SK-N-DZ (cell line): ENCODE results near the gene CLTC. TPM values are rescaled to one million over a fixed set of nuclear protein-coding genes. Genes with fewer than 3 reads are reported as not detected.
"Not testable (repeated sequence)": the region's sequence is repeated elsewhere in the genome, so short reads cannot be mapped to it uniquely, and the experiment has no call there.

Experiments used
- DNase-seq: peaks from one replicate; pipeline ENCODE4 v3.0.0-alpha.2; 2015; ENCODE audit warnings: low spot score
- polyA plus RNA-seq, 2 experiments: library from polyadenylated mRNA; depleted of rRNA; stranded (reverse); fragments of >200 nt; gene quantifications; 2 replicates each; pipeline ENCODE4 v1.2.3, GENCODE V29; 2014

Gene CLTC
- polyA plus RNA-seq (2014; cell fraction: cytosol; rRNA removed), result 200 and 233 TPM in 2 replicates
- polyA plus RNA-seq (2014; cell fraction: nucleus; rRNA removed), result 110 and 111 TPM in 2 replicates

GRCh38 chr17:59619298-59620063 is at the start of gene CLTC:
CLTC (plus strand) TSS chr17:59619895; CDS start chr17:59620132, 237 bp downstream.
- peak; percentile 99 for DNase-seq

GRCh38 chr17:59572301-59572924 is 47.3 kb upstream of the CLTC start:
- no peak for DNase-seq

GRCh38 chr17:59584168-59584567 is 35.5 kb upstream of the CLTC start:
- not testable (repeated sequence) for DNase-seq

DNA sequence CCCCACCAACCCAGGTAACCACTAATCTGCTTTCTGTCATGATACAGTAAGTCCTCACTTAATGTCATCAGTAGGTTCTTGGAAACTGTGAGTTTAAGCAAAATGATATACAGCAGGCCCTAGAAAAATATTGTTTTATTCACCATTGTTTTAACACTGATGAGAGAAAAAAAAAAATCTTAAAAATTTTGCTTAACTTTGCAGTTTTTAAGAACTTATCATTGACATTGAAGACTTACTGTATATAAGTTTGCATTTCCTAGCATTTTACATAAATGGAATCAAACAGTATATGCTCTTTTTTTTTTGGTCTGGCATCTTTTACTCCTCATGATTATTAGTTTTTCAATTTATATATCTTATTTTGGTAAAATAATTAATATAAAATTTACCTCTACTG is 19.5 kb upstream of the CLTC start:
- no peak for DNase-seq

DNA sequence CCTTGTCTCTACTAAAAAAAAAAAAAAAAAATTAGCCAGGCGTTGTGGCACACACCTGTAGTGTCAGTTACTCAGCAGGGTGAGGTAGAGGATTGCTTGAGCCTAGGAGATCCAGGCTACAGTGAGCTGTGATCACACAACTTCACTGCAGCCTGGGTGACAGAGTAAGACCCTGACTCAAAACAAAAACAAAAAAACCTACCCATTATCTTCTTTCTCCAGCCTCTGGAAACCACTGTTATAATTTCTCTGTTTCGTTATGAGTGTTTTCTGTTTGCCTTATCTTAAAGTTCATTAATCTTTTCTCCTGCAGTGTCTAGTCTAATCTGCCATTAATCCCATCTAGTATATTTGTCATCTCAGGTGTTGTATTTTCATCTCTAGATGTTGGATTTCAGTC is 18.6 kb upstream of the CLTC start:
- DNase-seq, result no peak

DNA sequence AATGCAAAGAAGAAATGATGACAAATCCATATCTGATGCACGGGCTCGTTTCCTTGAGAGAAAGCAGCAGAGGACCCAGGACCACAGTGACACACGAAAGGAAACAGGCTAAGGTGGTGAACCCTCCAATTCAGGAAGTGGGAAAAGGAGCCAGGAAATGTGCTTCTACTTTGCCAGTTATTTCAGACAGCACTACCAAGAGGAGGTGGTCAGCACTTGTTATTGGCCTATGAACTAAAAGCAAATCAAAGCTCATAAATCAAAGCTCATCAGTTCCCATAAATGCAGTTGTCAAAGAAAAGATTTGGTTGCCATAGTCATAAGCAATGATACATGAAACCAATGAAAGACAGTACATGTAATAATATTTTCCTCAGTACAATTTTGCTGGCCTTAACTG is 12.6 kb upstream of the CLTC start:
- DNase-seq, result no peak

DNA sequence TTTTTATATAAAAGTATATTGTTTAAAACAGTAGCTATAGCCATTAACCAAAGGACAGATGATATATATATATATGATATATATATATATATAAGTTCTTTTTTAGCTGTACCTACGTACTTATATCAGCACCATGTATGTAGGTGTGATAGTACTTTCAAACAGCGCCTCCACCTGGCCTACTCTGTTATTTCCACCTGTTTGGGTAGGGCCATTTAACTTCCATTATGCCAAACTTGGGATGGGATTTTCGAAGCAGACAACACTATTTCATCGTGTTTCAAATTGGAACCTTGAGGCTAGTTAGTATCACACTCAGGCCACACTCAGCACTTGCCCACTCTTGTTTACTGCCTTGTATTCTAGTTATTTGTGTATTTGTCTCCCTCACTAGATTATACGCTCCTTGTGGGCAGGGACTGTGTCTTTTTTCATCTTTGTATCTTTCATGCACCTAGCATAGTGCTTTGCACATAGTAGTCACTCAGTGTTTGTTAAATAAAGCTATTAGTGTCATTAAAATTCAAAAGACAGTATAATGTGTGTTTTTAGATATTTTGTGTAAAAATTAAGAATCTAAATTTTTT is 11.8 kb upstream of the CLTC start:
- DNase-seq, result no peak

DNA sequence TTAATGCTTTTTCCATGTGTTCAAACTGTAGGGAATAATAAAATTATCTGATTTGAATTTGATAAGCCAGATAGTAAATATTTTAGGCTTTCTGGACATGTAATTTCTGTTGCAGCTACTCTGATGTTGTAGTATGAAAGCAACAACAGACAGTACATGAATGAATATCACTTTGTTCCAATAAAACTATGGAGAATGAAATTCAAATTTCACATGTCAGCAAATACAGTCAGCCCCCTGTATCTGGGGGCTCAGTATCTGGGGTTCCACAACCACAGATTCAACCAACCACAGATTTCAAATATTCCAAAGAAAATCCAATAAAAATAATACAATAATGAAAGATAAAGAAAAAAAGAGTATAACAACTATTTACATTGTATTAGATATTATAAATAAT is 8.2 kb upstream of the CLTC start:
- no peak for DNase-seq

GRCh38 chr17:59616253-59616920 is 3.3 kb upstream of the CLTC start:
- DNase-seq, result no peak

DNA sequence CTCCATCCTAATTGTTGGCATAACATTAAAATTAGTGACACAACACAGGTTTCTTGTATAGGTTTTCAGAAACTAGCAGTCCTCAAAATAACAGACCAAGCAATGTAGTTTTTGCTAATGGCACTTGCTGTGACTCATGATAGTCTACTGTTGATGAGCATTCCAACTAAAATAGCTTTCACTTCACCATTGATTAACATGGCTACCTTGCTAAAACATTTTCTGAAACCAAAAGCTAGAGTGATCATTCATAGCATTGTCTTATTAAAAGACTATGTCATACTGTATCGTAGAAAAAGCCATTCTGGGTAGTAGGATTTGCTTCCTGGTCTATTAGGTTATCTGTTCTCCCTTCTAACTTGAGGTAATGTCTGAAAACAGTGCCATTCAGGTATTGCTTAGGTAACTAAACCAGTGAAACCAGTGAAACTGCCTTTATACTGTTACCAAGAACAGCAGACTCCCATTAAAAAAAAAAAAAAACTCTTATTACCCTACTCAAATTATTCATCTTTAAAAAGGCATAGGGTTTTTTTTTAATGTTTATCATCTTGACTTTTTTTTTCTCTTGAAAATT is 2.5 kb upstream of the CLTC start:
- DNase-seq, result no peak

DNA sequence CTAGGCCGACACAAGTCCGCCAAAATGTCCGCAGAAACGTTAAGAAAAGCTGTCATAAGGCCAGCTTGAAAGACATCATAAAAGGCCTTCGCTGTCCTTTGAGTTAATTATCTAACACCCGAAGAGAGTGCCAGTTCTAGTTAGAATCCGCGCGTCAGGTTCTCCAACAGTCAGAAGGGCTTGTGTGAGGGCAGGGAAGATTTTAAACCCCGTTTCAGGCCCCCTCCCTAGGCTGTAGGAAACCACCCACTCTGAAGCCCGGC is 729 bp upstream of the CLTC start:
- DNase-seq, result no peak

GRCh38 chr17:59620064-59620359 is 317 bp downstream of the CLTC start:
- DNase-seq, result no peak

- DNase-seq, result peak; percentile 37
Observed at GRCh38 chr17:59620518-59621259, 994 bp downstream of the CLTC start.

DNA sequence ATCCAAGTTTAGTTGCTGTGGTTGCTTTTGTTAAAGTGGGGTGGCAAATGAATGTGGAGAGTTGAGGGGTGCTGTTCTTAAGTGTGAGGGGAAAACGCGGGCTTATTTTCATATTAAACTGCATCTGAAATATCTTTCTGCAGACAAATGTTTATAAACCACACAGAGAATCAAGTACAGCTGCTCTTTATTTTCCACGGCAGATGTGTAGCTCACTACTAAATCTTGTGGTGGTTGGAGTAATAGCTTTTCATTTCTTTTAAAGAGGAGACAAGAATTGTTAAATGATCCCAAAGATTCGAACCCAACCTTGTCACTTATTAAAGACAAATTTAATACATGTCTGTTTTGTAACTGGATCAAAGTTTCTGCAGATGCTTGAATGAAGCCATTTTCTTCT is 2.1 kb downstream of the CLTC start:
- DNase-seq, result no peak

DNA sequence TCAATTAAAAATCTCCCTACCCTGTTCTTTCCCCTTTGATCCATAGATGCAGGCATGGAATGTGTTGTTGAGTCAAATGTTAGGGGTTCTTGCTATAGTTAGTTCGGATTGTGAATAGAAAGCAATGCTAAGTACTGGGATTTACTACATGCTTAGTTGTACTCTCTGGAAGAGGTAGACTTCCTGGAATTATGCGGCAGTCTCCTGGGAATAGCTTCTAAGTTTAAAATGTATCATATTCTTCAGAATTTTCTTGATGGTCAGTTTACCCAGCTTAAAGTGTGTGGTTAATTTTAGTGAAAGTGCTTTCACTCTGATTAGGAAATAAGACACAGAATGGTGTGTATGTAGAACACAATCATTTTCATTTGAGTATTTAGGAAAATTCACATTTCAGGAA is 3.5 kb downstream of the CLTC start:
- no peak for DNase-seq

GRCh38 chr17:59626756-59627155 is 7.1 kb downstream of the CLTC start:
- no peak for DNase-seq

GRCh38 chr17:59627274-59627673 is 7.6 kb downstream of the CLTC start:
- no peak for DNase-seq

DNA sequence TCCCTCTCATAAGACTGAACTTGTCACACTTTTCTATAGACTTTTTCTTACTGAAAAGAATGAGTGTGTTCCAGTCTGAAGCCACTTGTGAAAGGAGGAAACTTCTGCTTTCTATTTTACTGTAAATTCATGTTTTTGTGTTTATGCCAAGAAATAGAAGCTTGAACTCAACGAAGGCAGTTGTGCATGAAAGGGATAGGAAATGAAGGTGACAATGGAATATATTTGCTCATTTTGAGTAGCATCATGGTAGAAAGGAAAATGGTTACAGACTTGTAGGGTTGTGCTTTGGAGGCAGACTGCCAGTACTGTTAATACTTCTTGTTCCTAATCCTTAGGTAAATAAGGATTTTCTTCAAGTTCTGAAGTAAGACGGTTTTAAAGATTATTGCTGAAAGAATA is 8.1 kb downstream of the CLTC start:
- DNase-seq, result no peak

DNA sequence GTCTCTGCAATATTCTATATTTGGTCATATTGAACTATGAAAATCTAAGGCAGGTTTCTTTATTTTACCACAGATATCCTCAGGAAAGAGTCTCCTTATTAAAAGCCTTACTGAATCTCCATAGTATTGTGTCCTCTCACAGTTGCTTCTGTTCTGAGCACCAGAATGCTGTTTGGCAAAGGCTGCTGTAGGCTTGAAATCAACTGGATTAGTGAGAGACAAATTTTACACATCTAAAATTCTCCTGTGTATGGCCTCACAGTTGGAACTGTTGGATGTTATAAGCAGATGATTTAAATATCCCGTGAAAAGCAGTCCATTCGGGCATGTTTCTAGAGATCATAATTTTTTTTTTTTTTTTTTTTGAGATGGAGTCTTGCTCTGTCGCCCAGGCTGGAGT is 9.5 kb downstream of the CLTC start:
- DNase-seq, result no peak

DNA sequence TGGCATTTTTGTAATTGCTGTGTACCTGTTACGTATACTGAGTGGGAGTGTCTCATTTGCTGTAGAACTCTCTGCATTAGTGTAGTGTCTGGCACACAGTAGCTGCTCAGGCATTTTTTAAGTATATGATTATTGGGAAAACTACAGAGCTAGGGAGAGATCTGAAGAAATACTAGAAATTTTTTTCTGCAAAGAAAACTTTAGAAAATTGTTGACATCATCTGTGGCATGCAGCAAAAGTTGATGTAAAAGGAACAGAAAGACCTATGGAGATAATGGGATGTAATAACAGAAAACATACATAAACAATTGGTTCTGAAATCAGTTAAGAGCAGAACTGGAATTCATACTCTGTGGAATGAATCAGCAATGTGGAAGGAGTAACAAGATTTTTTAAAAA is 11.6 kb downstream of the CLTC start:
- no peak for DNase-seq

GRCh38 chr17:59632398-59632797 is 12.7 kb downstream of the CLTC start:
- DNase-seq, result no peak
